ENCODE results near the gene MLF2. TPM values are rescaled to one million over a fixed set of nuclear protein-coding genes. Genes with fewer than 3 reads are reported as not detected.
"Not testable (repeated sequence)": the region's sequence is repeated elsewhere in the genome, so short reads cannot be mapped to it uniquely, and the experiment has no call there.

MLF2 gene
- total RNA-seq, 2 experiments from 2014 or later, result 90.7 to 95.4 TPM

DNA sequence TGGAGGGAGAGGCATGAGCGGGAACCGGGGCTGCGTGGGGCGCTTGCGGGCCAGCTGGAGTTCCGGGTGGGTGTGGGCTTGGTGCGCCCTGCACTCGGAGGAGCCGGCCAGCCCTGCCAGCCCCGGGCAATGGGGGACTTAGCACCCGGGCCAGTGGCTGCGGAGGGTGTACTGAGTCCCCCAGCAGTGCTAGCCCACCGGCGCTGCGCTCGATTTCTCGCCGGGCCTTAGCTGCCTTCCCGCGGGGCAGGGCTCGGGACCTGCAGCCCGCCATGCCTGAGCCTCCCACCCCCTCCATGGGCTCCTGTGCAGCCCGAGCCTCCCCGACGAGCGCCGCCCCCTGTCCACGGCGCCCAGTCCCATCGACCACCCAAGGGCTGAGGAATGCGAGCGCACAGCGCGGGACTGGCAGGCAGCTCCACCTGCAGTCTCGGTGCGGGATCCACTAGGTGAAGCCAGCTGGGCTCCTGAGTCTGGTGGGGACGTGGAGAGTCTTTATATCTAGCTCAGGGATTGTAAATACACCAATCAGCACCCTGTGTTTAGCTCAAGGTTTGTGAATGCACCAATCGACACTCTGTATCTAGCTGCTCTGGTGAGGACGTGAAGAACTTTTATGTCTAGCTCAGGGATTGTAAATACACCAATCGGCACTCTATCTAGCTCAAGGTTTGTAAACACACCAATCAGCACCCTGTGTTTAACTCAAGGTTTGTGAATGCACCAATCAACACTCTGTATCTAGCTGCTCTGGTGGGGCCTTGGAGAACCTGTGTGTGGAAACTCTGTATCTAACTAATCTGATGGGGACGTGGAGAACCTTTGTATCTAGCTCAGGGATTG is 36.7 kb downstream of the MLF2 start:
- DNase-seq; H3K4me1 Mint-ChIP-seq; H3K9me3 Mint-ChIP-seq; H3K36me3 Mint-ChIP-seq (ENCODE audit: low read depth); H3K4me3 Mint-ChIP-seq; H3K27ac Mint-ChIP-seq; H3K27me3 Mint-ChIP-seq; POLR2A ChIA-PET: not testable (repeated sequence)
- CTCF ChIA-PET, result interaction anchor here (2.0 kb wide), 1 partner anchor 7 kb away, joined by 6 read pairs; the partner anchor contains the start of gene COPS7A

DNA sequence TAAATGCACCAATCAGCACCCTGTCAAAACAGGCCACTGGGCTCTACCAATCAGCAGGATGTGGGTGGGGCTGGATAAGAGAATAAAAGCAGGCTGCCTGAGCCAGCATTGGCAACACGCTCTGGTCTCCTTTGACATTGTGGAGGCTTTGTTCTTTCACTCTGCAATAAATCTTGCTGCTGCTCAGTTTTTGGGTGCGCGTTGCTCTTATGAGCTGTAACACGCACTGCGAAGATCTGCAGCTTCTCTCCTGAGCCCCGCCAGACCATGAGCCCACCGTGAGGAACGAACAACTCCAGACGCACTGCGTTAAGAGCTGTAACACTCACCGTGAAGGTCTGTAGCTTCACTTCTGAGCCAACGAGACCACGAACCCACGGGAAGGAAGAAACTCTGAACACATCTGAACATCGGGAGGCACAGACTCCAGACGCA is 44.0 kb downstream of the MLF2 start:
- Mint-ChIP-seq H3K36me3 (ENCODE audit: low read depth) (no peaks in the 10 kb centered on the region), H3K4me3 (peak overlapping the region; percentile 41), H3K4me1 (peaks cover 9% of the 10 kb centered on the region), H3K27me3 (peaks cover 11% of the 10 kb centered on the region), H3K27ac (peak overlapping the region; percentile 43), H3K9me3 (no peaks in the 10 kb centered on the region)
- ChIA-PET CTCF (interaction anchor here (1.5 kb wide), 1 partner anchor 12 kb away, joined by 7 read pairs; no protein-coding TSS in a partner anchor), POLR2A (interaction anchor here (0.6 to 1.8 kb wide), 2 partner anchors 15 to 24 kb away, joined by 5 to 8 read pairs; partner anchors contain the start of gene COPS7A)
- DNase-seq, result peak; percentile 38

DNA sequence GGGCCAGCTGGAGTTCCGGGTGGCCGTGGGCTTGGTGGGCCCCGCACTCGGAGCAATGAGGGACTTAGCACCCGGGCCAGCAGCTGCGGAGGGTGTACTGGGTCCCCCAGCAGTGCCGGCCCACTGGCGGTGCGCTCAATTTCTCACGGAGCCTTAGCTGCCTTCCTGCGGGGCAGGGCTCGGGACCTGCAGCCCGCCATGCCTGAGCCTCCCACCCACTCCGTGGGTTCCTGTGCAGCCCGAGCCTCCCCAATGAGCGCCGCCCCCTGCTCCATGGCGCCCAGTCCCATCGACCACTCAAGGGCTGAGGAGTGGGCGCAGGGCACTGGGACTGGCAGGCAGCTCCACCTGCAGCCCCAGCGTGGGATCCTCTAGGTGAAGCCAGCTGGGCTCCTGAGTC is 44.6 kb downstream of the MLF2 start:
- POLR2A ChIA-PET, result interaction anchor here (0.6 to 1.8 kb wide), 2 partner anchors 15 to 24 kb away, joined by 5 to 8 read pairs; partner anchors contain the start of gene COPS7A
- not testable (repeated sequence) for H3K9me3 Mint-ChIP-seq; H3K4me1 Mint-ChIP-seq; H3K27ac Mint-ChIP-seq; DNase-seq; H3K4me3 Mint-ChIP-seq; H3K36me3 Mint-ChIP-seq (ENCODE audit: low read depth)
- peaks cover 16% of the 10 kb centered on the region for H3K27me3 Mint-ChIP-seq
- CTCF ChIA-PET, result interaction anchor here (1.1 to 1.5 kb wide), 2 partner anchors 9 to 12 kb away, joined by 3 to 7 read pairs; no protein-coding TSS in a partner anchor

DNA sequence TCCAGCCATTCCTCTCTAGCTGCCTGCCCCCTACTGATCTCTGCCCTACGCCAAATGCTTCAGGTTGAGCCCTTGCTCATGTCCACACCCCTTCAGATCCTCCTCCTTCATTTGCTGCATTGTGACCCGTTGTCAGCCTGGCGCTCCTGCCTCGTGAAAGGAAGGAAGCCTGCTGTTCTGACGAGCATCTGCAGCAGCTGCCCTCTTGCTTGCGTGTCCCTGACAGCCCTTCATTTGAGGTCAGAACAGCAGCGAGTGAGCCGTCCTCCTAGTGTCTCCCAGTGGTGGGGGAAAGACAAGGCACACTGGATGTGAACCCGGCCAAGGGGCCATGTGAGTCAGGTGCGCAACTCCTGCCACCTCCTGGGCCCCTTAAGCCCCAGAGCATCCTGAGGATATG is 49.3 kb downstream of the MLF2 start:
- Mint-ChIP-seq H3K4me1 (peaks cover 21% of the 10 kb centered on the region), H3K4me3 (no peak overlapping the region), H3K27ac (no peak overlapping the region), H3K9me3 (no peaks in the 10 kb centered on the region), H3K27me3 (peaks cover 56% of the 10 kb centered on the region), H3K36me3 (ENCODE audit: low read depth) (peaks cover 5% of the 10 kb centered on the region)
- no peak for DNase-seq
- CTCF ChIA-PET, result no interaction called here
- POLR2A ChIA-PET, result no interaction called here

DNA sequence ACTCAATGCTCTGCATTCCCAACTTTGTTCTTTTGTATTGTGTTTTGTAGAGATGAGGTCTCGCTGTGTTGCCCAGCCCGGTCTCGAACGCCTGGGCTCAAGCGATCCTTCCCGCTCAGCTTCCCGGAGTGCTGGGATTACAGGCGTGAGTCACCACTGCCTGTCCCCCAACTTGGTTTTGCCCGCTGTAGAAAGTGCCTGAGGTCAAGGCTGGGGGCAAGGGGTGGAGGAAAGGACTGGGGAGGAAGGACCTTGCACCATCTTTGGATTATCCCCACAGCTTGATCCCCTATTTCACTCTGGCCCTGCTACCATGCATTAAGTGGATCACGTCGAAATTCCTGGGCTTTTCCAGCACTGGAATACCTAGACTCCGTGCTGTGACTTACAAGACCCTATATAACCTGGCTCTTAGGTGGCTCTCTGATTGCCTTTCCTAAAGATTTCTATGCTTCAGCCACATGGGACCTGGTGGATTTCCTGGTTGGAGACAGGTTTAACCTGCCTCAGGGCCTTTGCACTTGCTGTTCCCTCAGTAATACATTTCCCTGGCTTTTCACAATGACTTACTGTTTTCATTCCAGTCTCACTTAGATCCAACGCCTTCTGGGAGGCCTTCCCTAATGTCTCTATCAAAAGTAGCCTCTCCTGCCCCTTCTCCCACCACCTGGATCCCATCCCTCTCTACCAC is 51.7 kb downstream of the MLF2 start:
- no peaks in the 10 kb centered on the region for H3K9me3 Mint-ChIP-seq
- H3K27ac Mint-ChIP-seq, result no peak overlapping the region
- CTCF ChIA-PET, result no interaction called here
- H3K36me3 Mint-ChIP-seq (ENCODE audit: low read depth), result peaks cover 5% of the 10 kb centered on the region
- POLR2A ChIA-PET, result no interaction called here
- H3K4me1 Mint-ChIP-seq, result peaks cover 25% of the 10 kb centered on the region
- no peak for DNase-seq
- peaks cover 69% of the 10 kb centered on the region for H3K27me3 Mint-ChIP-seq
- peak overlapping the region; percentile 60 for H3K4me3 Mint-ChIP-seq

DNA sequence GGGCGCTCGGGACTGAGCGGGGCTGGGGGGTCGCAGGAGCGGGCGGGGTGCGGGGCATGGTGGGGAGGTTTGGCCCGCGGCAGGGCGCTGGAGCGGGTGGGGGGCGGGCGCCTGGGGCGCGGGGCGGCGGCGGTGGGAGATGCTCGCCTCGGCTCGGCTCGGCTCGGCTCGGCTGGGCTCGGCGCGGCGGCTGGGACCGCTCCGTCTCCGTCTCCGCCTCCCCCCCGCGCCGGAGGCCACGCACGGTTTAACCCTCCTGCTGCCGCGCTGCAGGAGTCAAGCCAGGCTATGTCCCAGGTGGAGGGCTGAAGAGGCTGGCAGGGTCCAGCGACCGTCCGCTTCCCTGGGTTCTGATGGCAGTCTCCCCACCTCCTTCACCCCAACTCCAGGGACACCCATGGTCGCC is 52.3 kb downstream of the MLF2 start, which contains the start of gene PIANP:
PIANP (minus strand) TSS at position 170 of the 406 bp plus-strand sequence. CDS start 2,754 bp downstream, outside the sequence.
- DNase-seq, result peak; percentile 54
- ChIA-PET POLR2A (no interaction called here), CTCF (no interaction called here)
- H3K4me1 Mint-ChIP-seq, result peaks cover 25% of the 10 kb centered on the region
- H3K9me3 Mint-ChIP-seq, result no peaks in the 10 kb centered on the region
- H3K4me3 Mint-ChIP-seq, result peak within 1 kb of the TSS; percentile 60
- H3K27me3 Mint-ChIP-seq, result peaks cover 69% of the 10 kb centered on the region
- no peak within 1 kb of the TSS for H3K27ac Mint-ChIP-seq
- peaks cover 5% of the 10 kb centered on the region for H3K36me3 Mint-ChIP-seq (ENCODE audit: low read depth)

DNA sequence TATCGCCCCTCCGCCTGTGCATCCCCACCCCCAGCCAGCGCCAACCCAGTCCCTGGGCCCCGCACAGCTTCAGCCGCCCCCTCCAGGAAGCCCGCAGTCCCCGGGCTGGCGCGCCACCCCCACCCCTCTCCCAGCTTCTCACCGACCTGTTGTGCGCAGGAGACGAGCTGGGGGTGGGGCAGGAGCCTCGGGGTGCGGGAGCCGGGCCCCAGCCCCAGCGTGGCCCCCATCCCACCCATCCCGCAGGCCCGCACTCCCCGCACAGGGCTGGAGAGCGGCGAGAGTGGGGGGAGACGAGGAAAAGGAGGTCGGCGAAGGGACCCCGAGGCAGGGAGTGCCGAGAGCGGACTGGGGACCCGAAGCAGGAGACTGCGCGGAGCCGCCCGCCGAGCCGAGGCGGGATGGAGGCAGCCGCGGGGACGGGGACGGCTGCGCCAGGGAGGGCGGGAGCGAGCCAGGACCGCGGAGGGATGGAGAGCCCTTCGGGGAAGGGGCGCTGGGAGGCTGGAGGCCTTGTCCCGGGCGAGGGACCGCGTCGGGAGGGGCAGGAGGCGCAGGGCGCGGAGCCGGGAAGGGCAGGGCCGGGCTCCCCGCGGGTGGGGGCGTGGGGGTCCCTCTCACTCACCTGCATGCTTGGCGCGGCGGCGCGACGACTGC is 52.8 kb downstream of the MLF2 start:
- Mint-ChIP-seq H3K4me3 (peak overlapping the region; percentile 53), H3K27me3 (peaks cover 67% of the 10 kb centered on the region), H3K9me3 (no peaks in the 10 kb centered on the region), H3K36me3 (ENCODE audit: low read depth) (peaks cover 5% of the 10 kb centered on the region), H3K27ac (no peak overlapping the region), H3K4me1 (peaks cover 25% of the 10 kb centered on the region)
- ChIA-PET CTCF (interaction anchor here (0.6 kb wide), 1 partner anchor 84 kb away, joined by 3 read pairs; no protein-coding TSS in a partner anchor), POLR2A (no interaction called here)
- DNase-seq, result no peak

DNA sequence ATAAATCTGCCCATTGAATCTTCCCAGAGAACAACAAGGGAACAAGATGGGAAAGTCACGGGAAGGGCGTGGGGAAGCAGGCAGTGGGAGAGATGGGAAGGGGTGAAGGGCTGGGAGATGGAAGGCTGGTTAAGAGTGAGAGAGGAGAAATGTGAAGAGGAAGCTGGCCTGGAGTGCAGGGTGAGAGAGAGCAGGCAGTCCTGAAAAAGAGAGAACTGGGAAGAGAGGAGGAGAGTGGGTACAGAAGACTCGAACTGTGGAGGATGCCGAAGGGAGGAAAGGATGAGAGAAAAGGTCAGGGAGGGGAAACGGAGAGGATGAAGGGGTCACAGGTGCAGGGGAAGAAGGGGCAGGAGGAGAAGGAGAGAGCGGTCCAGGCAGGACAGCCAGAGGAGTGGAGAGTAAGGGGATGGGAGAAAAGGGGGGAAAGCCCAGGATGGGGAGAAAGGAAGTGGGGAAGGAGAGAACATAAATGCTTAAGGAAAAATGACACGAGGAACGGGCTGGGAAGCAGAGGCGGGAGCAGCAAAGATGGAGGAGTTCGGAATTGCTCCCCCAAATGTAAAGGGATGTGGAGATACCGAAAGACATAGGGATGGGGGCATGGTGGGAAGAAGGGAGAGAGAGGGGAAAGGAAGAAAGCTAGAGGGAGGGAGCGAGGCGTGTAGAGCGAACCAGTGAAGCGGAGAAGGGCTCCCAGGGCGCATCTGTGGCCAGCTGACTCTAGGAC is 53.5 kb downstream of the MLF2 start:
- ChIA-PET POLR2A (no interaction called here), CTCF (interaction anchor here (0.6 to 2.1 kb wide), 5 partner anchors 8 to 153 kb away, joined by 3 to 8 read pairs (median 3); partner anchors contain the start of genes USP5 and ZNF384)
- peaks cover 5% of the 10 kb centered on the region for H3K36me3 Mint-ChIP-seq (ENCODE audit: low read depth)
- H3K4me3 Mint-ChIP-seq, result peak overlapping the region; percentile 53
- H3K9me3 Mint-ChIP-seq, result no peaks in the 10 kb centered on the region
- H3K27ac Mint-ChIP-seq, result no peak overlapping the region
- DNase-seq, result no peak
- peaks cover 25% of the 10 kb centered on the region for H3K4me1 Mint-ChIP-seq
- H3K27me3 Mint-ChIP-seq, result peaks cover 62% of the 10 kb centered on the region

DNA sequence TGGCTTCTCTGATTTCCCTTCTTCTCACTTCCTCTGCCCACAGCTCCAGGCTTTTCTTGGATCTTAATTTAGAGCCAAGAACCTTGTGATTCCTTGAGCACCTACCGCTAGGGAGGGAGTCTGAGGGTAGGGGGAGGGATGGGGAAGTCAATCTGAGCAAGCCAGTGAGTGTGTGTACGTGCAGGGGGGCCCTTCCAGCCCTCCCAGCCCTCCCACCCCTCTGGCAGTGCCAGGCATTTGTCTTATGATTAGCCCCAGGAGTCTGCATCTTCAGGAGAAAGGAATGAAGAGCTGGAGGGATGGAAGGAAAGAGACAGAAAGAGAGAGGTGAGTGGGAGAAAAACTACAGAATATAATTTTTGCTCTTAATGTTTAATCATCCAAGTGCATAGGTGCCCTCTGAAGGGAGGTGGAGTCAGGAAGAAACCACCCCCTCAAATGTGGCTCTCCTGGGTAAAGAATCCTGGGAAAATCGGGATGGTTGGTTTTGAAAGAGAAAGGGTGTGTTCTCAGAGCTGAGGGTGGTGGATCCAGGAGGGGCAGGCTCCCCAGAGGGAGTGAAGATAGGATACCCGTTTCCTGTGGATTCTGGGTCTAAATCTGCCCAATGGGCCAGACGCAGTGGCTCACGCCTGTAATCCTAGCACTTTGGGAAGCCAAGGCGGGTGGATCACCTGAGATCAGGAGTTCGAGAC is 54.4 kb downstream of the MLF2 start:
- Mint-ChIP-seq H3K4me3 (no peak overlapping the region), H3K4me1 (peaks cover 25% of the 10 kb centered on the region), H3K9me3 (no peaks in the 10 kb centered on the region), H3K36me3 (ENCODE audit: low read depth) (peaks cover 5% of the 10 kb centered on the region), H3K27me3 (peaks cover 54% of the 10 kb centered on the region), H3K27ac (no peak overlapping the region)
- DNase-seq, result no peak
- POLR2A ChIA-PET, result no interaction called here
- CTCF ChIA-PET, result interaction anchor here (0.9 to 2.1 kb wide), 9 partner anchors 9 to 154 kb away, joined by 3 to 8 read pairs (median 3); partner anchors contain the start of genes COPS7A, LPAR5, USP5 and ZNF384
